GM13976 (cell line): ENCODE measurements around the gene FTMT.
"Not testable (repeated sequence)": the region's sequence is repeated elsewhere in the genome, so short reads cannot be mapped to it uniquely, and the experiment has no call there.

ENCODE experiments used
- DNase-seq: peaks from one replicate; pipeline ENCODE4 v3.0.0; 2012; ENCODE audit warnings: low spot score
- CTCF ChIP-seq: IDR thresholded peaks from 2 replicates; pipeline ENCODE4 v1.5.1; 2012; ENCODE audit warnings: borderline replicate concordance, mild to moderate bottlenecking; ENCODE audit not compliant: insufficient read depth; ENCODE audit errors: extremely low read depth, missing control alignments, control extremely low read depth
- in situ Hi-C: fragments of 300-500 bp; cut with MboI; formaldehyde crosslinking; loops from one replicate; pipeline ENCODE4 v1.12.0; 2022; ENCODE audit warnings: low sequenced_read_pairs, mixed read lengths, inconsistent platforms; ENCODE audit not compliant: unreplicated experiment

The FTMT gene

DNA sequence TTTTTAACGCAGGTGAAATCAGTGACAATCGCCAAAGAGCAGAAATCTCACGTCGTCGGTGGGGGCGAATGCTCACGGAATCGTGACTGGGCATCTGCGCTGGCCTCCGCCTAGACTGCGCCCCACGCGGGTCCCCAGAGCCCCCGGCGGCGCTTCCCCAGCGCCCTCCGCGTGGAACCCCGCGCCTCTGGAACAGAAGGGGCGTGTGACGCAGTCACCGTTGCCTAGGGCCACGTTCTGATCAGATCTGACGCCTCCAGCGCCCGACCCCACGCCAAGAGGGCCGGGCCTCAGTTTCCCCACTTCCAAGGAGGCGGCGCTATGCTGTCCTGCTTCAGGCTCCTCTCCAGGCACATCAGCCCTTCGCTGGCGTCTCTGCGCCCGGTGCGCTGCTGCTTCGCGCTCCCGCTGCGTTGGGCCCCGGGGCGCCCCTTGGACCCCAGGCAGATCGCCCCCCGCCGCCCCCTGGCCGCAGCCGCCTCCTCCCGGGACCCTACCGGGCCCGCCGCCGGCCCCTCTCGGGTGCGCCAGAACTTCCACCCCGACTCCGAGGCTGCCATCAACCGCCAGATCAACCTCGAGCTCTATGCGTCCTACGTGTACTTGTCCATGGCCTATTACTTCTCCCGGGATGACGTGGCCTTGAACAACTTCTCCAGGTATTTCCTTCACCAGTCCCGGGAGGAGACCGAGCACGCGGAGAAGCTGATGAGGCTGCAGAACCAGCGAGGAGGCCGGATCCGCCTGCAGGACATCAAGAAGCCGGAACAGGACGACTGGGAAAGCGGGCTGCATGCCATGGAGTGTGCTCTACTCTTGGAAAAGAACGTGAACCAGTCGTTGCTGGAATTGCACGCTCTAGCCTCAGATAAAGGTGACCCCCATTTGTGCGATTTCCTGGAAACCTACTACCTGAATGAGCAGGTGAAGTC lies at the start of gene FTMT:
Gene FTMT, plus strand, starts transcription at position 240 of the 932 bp plus-strand sequence. Its CDS starts 82 bp downstream, at position 322.
- DNase-seq = no peak
- in situ Hi-C loops = no loop called here
- no peak for TF ChIP-seq CTCF

GRCh38 chr5:121805251-121805650 lies 46.4 kb upstream of the FTMT start:
- in situ Hi-C loops, DNase-seq: not testable (repeated sequence)

GRCh38 chr5:121805911-121806310 lies 45.8 kb upstream of the FTMT start:
- no peak for DNase-seq
- in situ Hi-C loops = no loop called here
- no peak for TF ChIP-seq CTCF

DNA sequence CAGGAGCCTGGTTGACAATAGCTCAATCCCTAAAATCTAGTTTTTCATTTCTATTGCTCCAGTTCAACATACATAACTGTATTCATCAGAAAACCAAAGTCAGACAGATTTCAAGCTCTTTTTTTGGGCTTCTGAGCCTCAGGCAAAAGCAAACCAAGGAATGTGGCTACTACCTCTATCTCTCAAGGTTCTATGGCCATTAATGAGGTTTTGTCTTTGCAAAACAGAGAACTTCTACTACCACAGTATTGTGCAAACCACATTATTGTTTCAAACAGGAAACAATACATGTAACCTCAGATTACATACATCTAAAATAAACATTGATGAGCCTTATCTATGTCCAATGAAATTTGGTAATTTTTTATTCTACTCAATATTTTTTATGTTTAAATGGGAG lies 35.5 kb upstream of the FTMT start:
- no peak for TF ChIP-seq CTCF
- in situ Hi-C loops = no loop called here
- DNase-seq = no peak

GRCh38 chr5:121819682-121820261 lies 31.9 kb upstream of the FTMT start:
- no peak for DNase-seq
- no peak for TF ChIP-seq CTCF
- in situ Hi-C loops = no loop called here

GRCh38 chr5:121833617-121834016 lies 18.1 kb upstream of the FTMT start:
- no peak for TF ChIP-seq CTCF
- in situ Hi-C loops = no loop called here
- no peak for DNase-seq

DNA sequence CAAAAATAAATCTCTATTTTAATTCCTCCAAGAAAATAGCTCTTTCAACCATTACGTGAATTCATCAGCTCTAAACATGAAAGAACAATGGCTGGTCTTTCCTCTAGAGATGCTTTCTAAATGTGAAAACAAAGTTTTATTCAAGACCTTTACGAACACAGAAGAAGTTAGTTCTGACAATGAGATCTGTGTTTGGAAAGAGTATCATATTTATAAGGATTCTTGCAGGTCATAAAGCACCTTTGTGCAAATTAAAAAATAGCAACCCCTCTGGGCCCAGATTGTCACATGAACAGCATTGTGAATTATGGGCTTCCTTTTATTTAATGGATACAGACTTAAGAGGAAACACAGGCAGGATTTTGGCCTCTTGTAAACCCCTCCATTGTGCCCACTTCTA lies 17.7 kb upstream of the FTMT start:
- no peak for DNase-seq
- TF ChIP-seq CTCF = no peak
- in situ Hi-C loops = no loop called here
